Panc1 (cell line): ENCODE data around the gene RGP1. TPM values are rescaled to one million over a fixed set of nuclear protein-coding genes. Genes with fewer than 3 reads are reported as not detected.

ENCODE experiments used
- ATAC-seq: fragments of 200-7000 bp; cut with Tn5 transposase; 2 replicates; pipeline ENCODE4 v1.9.1; 2020; ENCODE audit warnings: mild to moderate bottlenecking, moderate library complexity
- BruUV-seq: library from RNA; stranded (reverse); fragments of 400-500 nt; replicated peaks from 2 replicates; lab custom pipeline; 2021; lab: Mats Ljungman, UMichigan
- CTCF ChIA-PET: fragments of 300-600 bp; sonication (Branson Sonifier 250); formaldehyde crosslinking; loops from one replicate; lab custom pipeline; 2022; ENCODE audit warnings: antibody characterized with exemption; lab: Charles Lee
- POLR2A ChIA-PET: fragments of 300-600 bp; sonication (Branson Sonifier 250); formaldehyde crosslinking; loops from one replicate; lab custom pipeline; 2022; ENCODE audit warnings: antibody characterized with exemption; lab: Charles Lee
- DNase-seq: peaks from one replicate; pipeline ENCODE4 v3.0.0-alpha.2; 2010; ENCODE audit warnings: low read depth, low spot score
- H3K27ac ChIP-seq: 2 replicates; pipeline ENCODE4 v1.5.1; 2011; ENCODE audit warnings: mild to moderate bottlenecking, low read length, inconsistent platforms
- H3K27me3 ChIP-seq: fragments of 200-500 bp; sonication (Bioruptor generic); 2 replicates; pipeline ENCODE4 v1.6.0; 2014; ENCODE audit warnings: low read length, inconsistent platforms; ENCODE audit not compliant: control insufficient read depth, insufficient read depth
- H3K36me3 ChIP-seq: fragments of 200-500 bp; sonication (Bioruptor generic); 2 replicates; pipeline ENCODE4 v1.5.1; 2014; ENCODE audit warnings: inconsistent platforms, mild to moderate bottlenecking, low read length, moderate library complexity; ENCODE audit not compliant: control insufficient read depth, insufficient read depth
- H3K4me1 ChIP-seq: 2 replicates; pipeline ENCODE4 v1.5.1; 2011; ENCODE audit warnings: inconsistent platforms, mild to moderate bottlenecking, low read length, moderate library complexity; ENCODE audit not compliant: control insufficient read depth, insufficient read depth
- H3K4me3 ChIP-seq, 2 experiments: 2 replicates each; pipeline ENCODE4 v1.5.1; 2011 to 2012; ENCODE audit warnings: low read depth in 2 of 2, low read length in 2 of 2, mild to moderate bottlenecking in 2 of 2, inconsistent platforms in 1 of 2, moderate library complexity in 1 of 2
- H3K9me3 ChIP-seq: fragments of 200-500 bp; sonication (Bioruptor generic); 2 replicates; pipeline ENCODE4 v1.5.1; 2014; ENCODE audit warnings: low read depth, mild to moderate bottlenecking, inconsistent platforms, low read length, moderate library complexity; ENCODE audit not compliant: control insufficient read depth, insufficient read depth
- POLR2AphosphoS5 ChIP-seq: IDR thresholded peaks from 2 replicates; pipeline ENCODE4 v1.6.1; 2012; ENCODE audit warnings: mild to moderate bottlenecking, low read depth, low read length, moderate library complexity
- SIN3A ChIP-seq: IDR thresholded peaks from 2 replicates; pipeline ENCODE4 v1.6.1; 2012; ENCODE audit warnings: low read depth, mild to moderate bottlenecking, low read length, moderate library complexity, borderline replicate concordance; ENCODE audit not compliant: insufficient read depth
- TCF7L2 ChIP-seq: IDR thresholded peaks from 2 replicates; pipeline ENCODE4 v1.6.1; 2011; ENCODE audit warnings: mild to moderate bottlenecking, low read depth, low read length, inconsistent platforms
- in situ Hi-C: cut with HindIII; loops from 2 replicates; pipeline ENCODE4 v1.10.0; 2016; ENCODE audit warnings: low sequenced_read_pairs, low pct_unique_long_range_greater_than_20kb
- intact Hi-C: fragments of 100-400 bp; cut with micrococcal nuclease; formaldehyde crosslinking; loops from one replicate; pipeline ENCODE4 v1.10.0; 2022; ENCODE audit not compliant: unreplicated experiment
- total RNA-seq: library from RNA; stranded (reverse); gene quantifications from one replicate; pipeline ENCODE4 v1.2.1, GENCODE V29; 2021; ENCODE audit not compliant: unreplicated experiment
- TF ChIP-seq, protein P1 (sequence below): fragments of 450-650 bp; IDR thresholded peaks from 2 replicates; pipeline ENCODE4 v1.5.1; 2017; ENCODE audit warnings: mild to moderate bottlenecking
- TF ChIP-seq, protein P2 (sequence below), 2 experiments: IDR thresholded peaks; 2 replicates each; pipeline ENCODE4 v1.6.1; 2011 to 2012; ENCODE audit warnings: low read depth in 2 of 2, control low read depth in 1 of 2, low read length in 1 of 2, mild to moderate bottlenecking in 1 of 2, moderate library complexity in 1 of 2; ENCODE audit not compliant: insufficient read depth in 1 of 2

The RGP1 gene
- total RNA-seq, 1 experiment from 2014 or later: 43.3 TPM

DNA sequence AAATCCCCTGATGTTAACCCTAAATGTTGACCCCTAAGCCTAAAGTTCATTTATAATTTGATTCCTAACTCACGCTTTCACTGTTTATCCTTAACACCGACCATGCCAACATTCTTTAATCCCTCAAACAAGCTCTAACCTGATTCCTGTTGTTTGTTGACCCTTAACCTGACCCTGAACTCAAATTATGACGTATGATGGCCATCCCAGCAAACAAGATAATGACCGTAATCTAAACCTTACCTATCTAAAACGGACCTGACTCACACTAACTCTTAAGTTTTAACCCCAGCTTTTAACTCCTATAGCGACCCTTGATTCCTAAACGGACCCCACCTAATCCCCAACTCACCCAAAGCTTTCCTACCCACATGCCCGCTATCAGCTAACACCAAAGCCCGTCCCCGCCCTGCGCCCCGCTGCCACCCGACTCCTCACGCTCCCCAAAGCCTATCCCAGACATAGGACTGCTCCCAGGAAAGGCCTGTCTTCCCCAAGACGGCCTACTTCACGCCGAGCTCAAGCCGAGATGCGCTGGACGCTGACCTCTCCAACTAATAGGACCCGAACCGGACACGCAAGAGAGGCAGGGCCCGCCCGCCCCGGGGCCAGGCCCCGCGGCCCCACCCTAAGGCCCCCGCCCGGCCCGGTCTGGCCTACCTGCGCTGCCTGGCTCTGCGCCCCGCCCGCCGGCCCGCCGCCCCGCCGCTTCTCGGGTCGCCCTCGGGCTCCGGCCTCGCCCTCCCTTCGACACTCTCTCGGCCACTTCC, 17.5 kb upstream of the RGP1 start:
- Histone ChIP-seq H3K36me3 (peaks cover 13% of the 10 kb centered on the region), H3K27me3 (no peaks in the 10 kb centered on the region), H3K27ac (peak overlapping the region; percentile 95), H3K4me3 (peak overlapping the region; percentile 82 to 99), H3K4me1 (peaks cover 42% of the 10 kb centered on the region), H3K9me3 (no peaks in the 10 kb centered on the region)
- POLR2A ChIA-PET: interaction anchor here (0.6 to 1.8 kb wide), 7 partner anchors 12 to 102 kb away, joined by 3 to 11 read pairs (median 7); partner anchors contain the start of genes ARHGEF39, CCDC107, RMRP and SPAG8
- in situ Hi-C loops (no loop called here), intact Hi-C loops (no loop called here)
- CTCF ChIA-PET: interaction anchor here (0.6 to 3.0 kb wide), 7 partner anchors 35 to 255 kb away, joined by 3 to 13 read pairs (median 5); no protein-coding TSS in a partner anchor
- BruUV-seq: TSS peak; percentile 86
- TF ChIP-seq TCF7L2: no peak
- no peak for TF ChIP-seq POLR2AphosphoS5
- TF ChIP-seq SIN3A: no peak
- TF ChIP-seq, protein P1, sequence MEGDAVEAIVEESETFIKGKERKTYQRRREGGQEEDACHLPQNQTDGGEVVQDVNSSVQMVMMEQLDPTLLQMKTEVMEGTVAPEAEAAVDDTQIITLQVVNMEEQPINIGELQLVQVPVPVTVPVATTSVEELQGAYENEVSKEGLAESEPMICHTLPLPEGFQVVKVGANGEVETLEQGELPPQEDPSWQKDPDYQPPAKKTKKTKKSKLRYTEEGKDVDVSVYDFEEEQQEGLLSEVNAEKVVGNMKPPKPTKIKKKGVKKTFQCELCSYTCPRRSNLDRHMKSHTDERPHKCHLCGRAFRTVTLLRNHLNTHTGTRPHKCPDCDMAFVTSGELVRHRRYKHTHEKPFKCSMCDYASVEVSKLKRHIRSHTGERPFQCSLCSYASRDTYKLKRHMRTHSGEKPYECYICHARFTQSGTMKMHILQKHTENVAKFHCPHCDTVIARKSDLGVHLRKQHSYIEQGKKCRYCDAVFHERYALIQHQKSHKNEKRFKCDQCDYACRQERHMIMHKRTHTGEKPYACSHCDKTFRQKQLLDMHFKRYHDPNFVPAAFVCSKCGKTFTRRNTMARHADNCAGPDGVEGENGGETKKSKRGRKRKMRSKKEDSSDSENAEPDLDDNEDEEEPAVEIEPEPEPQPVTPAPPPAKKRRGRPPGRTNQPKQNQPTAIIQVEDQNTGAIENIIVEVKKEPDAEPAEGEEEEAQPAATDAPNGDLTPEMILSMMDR: no peak
- TF ChIP-seq, protein P2, sequence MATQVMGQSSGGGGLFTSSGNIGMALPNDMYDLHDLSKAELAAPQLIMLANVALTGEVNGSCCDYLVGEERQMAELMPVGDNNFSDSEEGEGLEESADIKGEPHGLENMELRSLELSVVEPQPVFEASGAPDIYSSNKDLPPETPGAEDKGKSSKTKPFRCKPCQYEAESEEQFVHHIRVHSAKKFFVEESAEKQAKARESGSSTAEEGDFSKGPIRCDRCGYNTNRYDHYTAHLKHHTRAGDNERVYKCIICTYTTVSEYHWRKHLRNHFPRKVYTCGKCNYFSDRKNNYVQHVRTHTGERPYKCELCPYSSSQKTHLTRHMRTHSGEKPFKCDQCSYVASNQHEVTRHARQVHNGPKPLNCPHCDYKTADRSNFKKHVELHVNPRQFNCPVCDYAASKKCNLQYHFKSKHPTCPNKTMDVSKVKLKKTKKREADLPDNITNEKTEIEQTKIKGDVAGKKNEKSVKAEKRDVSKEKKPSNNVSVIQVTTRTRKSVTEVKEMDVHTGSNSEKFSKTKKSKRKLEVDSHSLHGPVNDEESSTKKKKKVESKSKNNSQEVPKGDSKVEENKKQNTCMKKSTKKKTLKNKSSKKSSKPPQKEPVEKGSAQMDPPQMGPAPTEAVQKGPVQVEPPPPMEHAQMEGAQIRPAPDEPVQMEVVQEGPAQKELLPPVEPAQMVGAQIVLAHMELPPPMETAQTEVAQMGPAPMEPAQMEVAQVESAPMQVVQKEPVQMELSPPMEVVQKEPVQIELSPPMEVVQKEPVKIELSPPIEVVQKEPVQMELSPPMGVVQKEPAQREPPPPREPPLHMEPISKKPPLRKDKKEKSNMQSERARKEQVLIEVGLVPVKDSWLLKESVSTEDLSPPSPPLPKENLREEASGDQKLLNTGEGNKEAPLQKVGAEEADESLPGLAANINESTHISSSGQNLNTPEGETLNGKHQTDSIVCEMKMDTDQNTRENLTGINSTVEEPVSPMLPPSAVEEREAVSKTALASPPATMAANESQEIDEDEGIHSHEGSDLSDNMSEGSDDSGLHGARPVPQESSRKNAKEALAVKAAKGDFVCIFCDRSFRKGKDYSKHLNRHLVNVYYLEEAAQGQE (IDR thresholded peaks at IDR 0.05; ENCODE audit: insufficient read depth in 1 of 2, low read depth in 2 of 2, low read length in 1 of 2): no peak
- DNase-seq (no peak), ATAC-seq (no peak)

GRCh38 chr9:35732185-35732799, 16.8 kb upstream of the RGP1 start, which contains the start of the genes CREB3 and TLN1:
TSS of gene CREB3 (plus strand) at chr9:35732666. CDS start at chr9:35732773, 107 bp downstream.
TSS of gene TLN1 (minus strand) at chr9:35732195. CDS start at chr9:35725694, 6,501 bp downstream.
- intact Hi-C loops (no loop called here), in situ Hi-C loops (no loop called here)
- DNase-seq (peak; percentile 85), ATAC-seq (peak; percentile 93)
- H3K27ac ChIP-seq: peak within 1 kb of the TSS; percentile 95
- peaks cover 49% of the 10 kb centered on the region for H3K4me1 ChIP-seq
- POLR2A ChIA-PET: interaction anchor here (0.5 to 1.8 kb wide), 8 partner anchors 13 to 653 kb away, joined by 3 to 11 read pairs (median 6); partner anchors contain the start of genes ARHGEF39, CCDC107, FANCG and RMRP
- no TSS peak for BruUV-seq
- no peaks in the 10 kb centered on the region for H3K9me3 ChIP-seq
- CTCF ChIA-PET: interaction anchor here (0.7 to 2.5 kb wide), 4 partner anchors 36 to 256 kb away, joined by 3 to 13 read pairs (median 4); no protein-coding TSS in a partner anchor
- no peaks in the 10 kb centered on the region for H3K27me3 ChIP-seq
- peak within 1 kb of the TSS; percentile 82 to 99 for H3K4me3 ChIP-seq
- H3K36me3 ChIP-seq: peaks cover 19% of the 10 kb centered on the region
- TF ChIP-seq TCF7L2 (peak; percentile 94), SIN3A (no peak), POLR2AphosphoS5 (peak; percentile 88)
- TF ChIP-seq, protein P2 (IDR thresholded peaks at IDR 0.05; ENCODE audit: insufficient read depth in 1 of 2, low read depth in 2 of 2, low read length in 1 of 2): no peak
